Neural progenitor cell (in vitro differentiated cells): ENCODE data around the gene IMP4. TPM values are rescaled to one million over a fixed set of nuclear protein-coding genes. Genes with fewer than 3 reads are reported as not detected.

Experiments used
- DNase-seq: peaks from one replicate; pipeline ENCODE4 v3.0.0-alpha.2; 2016; ENCODE audit warnings: low spot score
- H2AFZ ChIP-seq: fragments of 200-600 bp; sonication (generic); replicated peaks from 2 replicates; pipeline ENCODE4 v1.6.1; 2016; ENCODE audit warnings: antibody characterized with exemption
- H3F3A ChIP-seq: fragments of 200-600 bp; sonication (generic); 2 replicates; pipeline ENCODE4 v1.6.1; 2016; ENCODE audit warnings: antibody characterized with exemption, low read depth
- H3K27ac ChIP-seq: fragments of 200-600 bp; sonication (generic); 2 replicates; pipeline ENCODE4 v1.5.1; 2016; ENCODE audit warnings: mild to moderate bottlenecking
- H3K27me3 ChIP-seq: fragments of 200-600 bp; sonication (generic); 2 replicates; pipeline ENCODE4 v1.6.1; 2016; ENCODE audit warnings: mild to moderate bottlenecking, moderate library complexity
- H3K36me3 ChIP-seq: fragments of 200-600 bp; sonication (generic); 2 replicates; pipeline ENCODE4 v1.5.1; 2016
- H3K4me1 ChIP-seq: fragments of 200-600 bp; sonication (generic); 2 replicates; pipeline ENCODE4 v1.6.1; 2016; ENCODE audit warnings: mixed run types
- H3K4me2 ChIP-seq: fragments of 200-600 bp; sonication (generic); 2 replicates; pipeline ENCODE4 v1.6.1; 2016
- H3K4me3 ChIP-seq: fragments of 200-600 bp; sonication (generic); 2 replicates; pipeline ENCODE4 v1.5.1; 2016
- H3K79me2 ChIP-seq: fragments of 200-600 bp; sonication (generic); 2 replicates; pipeline ENCODE4 v1.6.1; 2016; ENCODE audit warnings: low read depth
- H3K9ac ChIP-seq: fragments of 200-600 bp; sonication (generic); 2 replicates; pipeline ENCODE4 v1.6.1; 2016
- H3K9me3 ChIP-seq: fragments of 200-600 bp; sonication (generic); 2 replicates; pipeline ENCODE4 v1.5.1; 2016; ENCODE audit warnings: low read depth
- H4K20me1 ChIP-seq: fragments of 200-600 bp; sonication (generic); 2 replicates; pipeline ENCODE4 v1.6.1; 2016; ENCODE audit warnings: low read depth
- H3K27ac Mint-ChIP-seq: 3 replicates; pipeline ENCODE4 v1.8.0; 2021; ENCODE audit warnings: mixed read lengths
- H3K27me3 Mint-ChIP-seq: 2 replicates; pipeline ENCODE4 v1.8.0; 2022; ENCODE audit warnings: low read depth, mild to moderate bottlenecking, inconsistent platforms, moderate library complexity, mixed read lengths; ENCODE audit not compliant: insufficient read depth
- H3K36me3 Mint-ChIP-seq: 3 replicates; pipeline ENCODE4 v1.8.0; 2021; ENCODE audit warnings: mixed read lengths
- H3K4me1 Mint-ChIP-seq: 3 replicates; pipeline ENCODE4 v1.8.0; 2021; ENCODE audit warnings: mixed read lengths
- H3K4me3 Mint-ChIP-seq: 3 replicates; pipeline ENCODE4 v1.8.0; 2021; ENCODE audit warnings: mild to moderate bottlenecking, moderate library complexity, mixed read lengths
- H3K9me3 Mint-ChIP-seq: 3 replicates; pipeline ENCODE4 v1.8.0; 2020; ENCODE audit warnings: mixed read lengths
- CTCF ChIP-seq: fragments of 200-600 bp; sonication (generic); IDR thresholded peaks from 2 replicates; pipeline ENCODE4 v1.5.1; 2017; ENCODE audit warnings: antibody characterized with exemption, mild to moderate bottlenecking
- EZH2 ChIP-seq: fragments of 200-600 bp; sonication (generic); IDR thresholded peaks from 2 replicates; pipeline ENCODE4 v1.6.1; 2017; ENCODE audit warnings: antibody characterized with exemption, mild to moderate bottlenecking, moderate library complexity
- EZH2phosphoT487 ChIP-seq: fragments of 200-600 bp; sonication (generic); IDR thresholded peaks from 2 replicates; pipeline ENCODE4 v1.6.1; 2017; ENCODE audit warnings: antibody characterized with exemption
- total RNA-seq: library from RNA; depleted of rRNA; stranded (reverse); fragments of >200 nt; gene quantifications from 2 replicates; pipeline ENCODE4 v1.2.3, GENCODE V29; 2015; ENCODE audit warnings: low replicate concordance

IMP4 gene
- total RNA-seq, 1 donor from 2014 or later: 23.3 TPM

- no peaks in the 10 kb centered on the region for H3K36me3 Mint-ChIP-seq
- Histone ChIP-seq H3K9ac (no peak overlapping the region), H3K36me3 (no peaks in the 10 kb centered on the region), H2AFZ (no peak overlapping the region), H3F3A (no peaks in the 10 kb centered on the region), H3K9me3 (no peaks in the 10 kb centered on the region), H3K4me2 (no peak overlapping the region), H3K27me3 (peaks cover 27% of the 10 kb centered on the region), H3K4me1 (no peaks in the 10 kb centered on the region), H4K20me1 (no peaks in the 10 kb centered on the region), H3K27ac (no peak overlapping the region), H3K4me3 (no peak overlapping the region), H3K79me2 (no peaks in the 10 kb centered on the region)
- no peak overlapping the region for H3K27ac Mint-ChIP-seq
- no peaks in the 10 kb centered on the region for H3K27me3 Mint-ChIP-seq
- H3K4me3 Mint-ChIP-seq: no peak overlapping the region
- H3K9me3 Mint-ChIP-seq: no peaks in the 10 kb centered on the region
- TF ChIP-seq EZH2 (no peak), EZH2phosphoT487 (no peak)
- no peak for DNase-seq
- no peaks in the 10 kb centered on the region for H3K4me1 Mint-ChIP-seq
Measured at GRCh38 chr2:130302164-130302886, 40.4 kb upstream of the IMP4 start.

GRCh38 chr2:130303169-130303568 lies 39.5 kb upstream of the IMP4 start:
- peaks cover 20% of the 10 kb centered on the region for H3K27me3 ChIP-seq
- H3K79me2 ChIP-seq: no peaks in the 10 kb centered on the region
- no peaks in the 10 kb centered on the region for H3K9me3 ChIP-seq
- Mint-ChIP-seq H3K4me3 (no peak overlapping the region), H3K36me3 (no peaks in the 10 kb centered on the region), H3K4me1 (no peaks in the 10 kb centered on the region), H3K27me3 (no peaks in the 10 kb centered on the region), H3K9me3 (no peaks in the 10 kb centered on the region), H3K27ac (no peak overlapping the region)
- H3F3A ChIP-seq: no peaks in the 10 kb centered on the region
- H2AFZ ChIP-seq: no peak overlapping the region
- no peak overlapping the region for H3K9ac ChIP-seq
- H3K4me3 ChIP-seq: no peak overlapping the region
- no peak for TF ChIP-seq CTCF
- TF ChIP-seq EZH2phosphoT487: no peak
- no peak for TF ChIP-seq EZH2
- no peak for DNase-seq
- H3K4me2 ChIP-seq: no peak overlapping the region
- no peaks in the 10 kb centered on the region for H3K36me3 ChIP-seq
- no peaks in the 10 kb centered on the region for H4K20me1 ChIP-seq
- H3K27ac ChIP-seq: no peak overlapping the region
- H3K4me1 ChIP-seq: no peaks in the 10 kb centered on the region

GRCh38 chr2:130304726-130305125 lies 38.0 kb upstream of the IMP4 start:
- Histone ChIP-seq H3F3A (no peaks in the 10 kb centered on the region), H3K4me2 (no peak overlapping the region), H2AFZ (no peak overlapping the region), H3K4me1 (no peaks in the 10 kb centered on the region), H3K79me2 (no peaks in the 10 kb centered on the region), H3K27me3 (peaks cover 28% of the 10 kb centered on the region), H3K4me3 (no peak overlapping the region), H3K9me3 (no peaks in the 10 kb centered on the region), H3K36me3 (no peaks in the 10 kb centered on the region), H3K9ac (no peak overlapping the region), H4K20me1 (no peaks in the 10 kb centered on the region), H3K27ac (no peak overlapping the region)
- no peaks in the 10 kb centered on the region for H3K4me1 Mint-ChIP-seq
- DNase-seq: no peak
- no peaks in the 10 kb centered on the region for H3K36me3 Mint-ChIP-seq
- no peaks in the 10 kb centered on the region for H3K9me3 Mint-ChIP-seq
- H3K27ac Mint-ChIP-seq: no peak overlapping the region
- no peaks in the 10 kb centered on the region for H3K27me3 Mint-ChIP-seq
- no peak overlapping the region for H3K4me3 Mint-ChIP-seq
- no peak for TF ChIP-seq EZH2
- no peak for TF ChIP-seq EZH2phosphoT487
- no peak for TF ChIP-seq CTCF

GRCh38 chr2:130307850-130308249 lies 34.8 kb upstream of the IMP4 start:
- Mint-ChIP-seq H3K27me3 (no peaks in the 10 kb centered on the region), H3K9me3 (no peaks in the 10 kb centered on the region), H3K4me1 (no peaks in the 10 kb centered on the region), H3K4me3 (no peak overlapping the region), H3K27ac (no peak overlapping the region), H3K36me3 (no peaks in the 10 kb centered on the region)
- Histone ChIP-seq H3F3A (no peaks in the 10 kb centered on the region), H3K4me3 (no peak overlapping the region), H3K27me3 (peaks cover 45% of the 10 kb centered on the region), H3K4me2 (no peak overlapping the region), H3K4me1 (no peaks in the 10 kb centered on the region), H3K9ac (no peak overlapping the region), H4K20me1 (no peaks in the 10 kb centered on the region), H3K36me3 (no peaks in the 10 kb centered on the region), H3K27ac (no peak overlapping the region), H3K79me2 (no peaks in the 10 kb centered on the region), H2AFZ (no peak overlapping the region), H3K9me3 (no peaks in the 10 kb centered on the region)
- TF ChIP-seq EZH2 (no peak), EZH2phosphoT487 (no peak), CTCF (no peak)
- DNase-seq: no peak
